Loucy (cell line): Measurements from ENCODE around the gene MYBPHL.

Experiments
- CTCF ChIP-seq: fragments of 200-600 bp; sonication (generic); conservative IDR thresholded peaks from 2 replicates; pipeline ENCODE4 v1.5.1; 2014; ENCODE audit warnings: mild to moderate bottlenecking, antibody characterized with exemption, low read length
- EZH2phosphoT487 ChIP-seq: fragments of 200-600 bp; IDR thresholded peaks from 2 replicates; pipeline ENCODE4 v1.6.1; 2018; ENCODE audit warnings: antibody characterized with exemption, mild to moderate bottlenecking, moderate library complexity, borderline replicate concordance

- TF ChIP-seq CTCF (no peak), EZH2phosphoT487 (no peak)
Observed at GRCh38 chr1:109271458-109271857, 35.4 kb downstream of the MYBPHL start.
